HG02623 (cell line): ENCODE data around the gene THSD1.
"Not testable (repeated sequence)": the region's sequence is repeated elsewhere in the genome, so short reads cannot be mapped to it uniquely, and the experiment has no call there.

Experiments
- ATAC-seq: cut with Tn5 transposase; IDR thresholded peaks from one replicate; pipeline ENCODE4 v1.9.1; 2021; ENCODE audit warnings: moderate library complexity; ENCODE audit not compliant: unreplicated experiment

THSD1 gene

GRCh38 chr13:52408071-52408658, 2.2 kb upstream of the THSD1 start:
- ATAC-seq: not testable (repeated sequence)

GRCh38 chr13:52407436-52407835, 1.5 kb upstream of the THSD1 start:
- not testable (repeated sequence) for ATAC-seq

GRCh38 chr13:52406629-52407028, 657 bp upstream of the THSD1 start:
- ATAC-seq: no peak

GRCh38 chr13:52405369-52405766, 604 bp downstream of the THSD1 start:
- no peak for ATAC-seq

- no peak for ATAC-seq
Observed at GRCh38 chr13:52399708-52400107, 6.3 kb downstream of the THSD1 start.

- no peak for ATAC-seq
Observed at GRCh38 chr13:52399046-52399445, 6.9 kb downstream of the THSD1 start.

GRCh38 chr13:52395704-52396103, 10.3 kb downstream of the THSD1 start:
- ATAC-seq: no peak

GRCh38 chr13:52394586-52394985, 11.4 kb downstream of the THSD1 start:
- ATAC-seq: no peak

GRCh38 chr13:52393572-52394357, 12.2 kb downstream of the THSD1 start:
- no peak for ATAC-seq

GRCh38 chr13:52387721-52388120, 18.3 kb downstream of the THSD1 start:
- ATAC-seq: no peak

GRCh38 chr13:52385870-52386269, 20.1 kb downstream of the THSD1 start:
- ATAC-seq: no peak

GRCh38 chr13:52383366-52383765, 22.6 kb downstream of the THSD1 start:
- no peak for ATAC-seq

- no peak for ATAC-seq
Observed at GRCh38 chr13:52378312-52378711, 27.7 kb downstream of the THSD1 start.

GRCh38 chr13:52377898-52378297, 28.1 kb downstream of the THSD1 start:
- no peak for ATAC-seq

- no peak for ATAC-seq
Observed at GRCh38 chr13:52374873-52375411, 31.0 kb downstream of the THSD1 start.

GRCh38 chr13:52374389-52374788, 31.6 kb downstream of the THSD1 start:
- ATAC-seq: no peak

- not testable (repeated sequence) for ATAC-seq
Observed at GRCh38 chr13:52373277-52373676, 32.7 kb downstream of the THSD1 start.

GRCh38 chr13:52371736-52372247, 34.2 kb downstream of the THSD1 start:
- no peak for ATAC-seq

GRCh38 chr13:52366291-52366690, 39.7 kb downstream of the THSD1 start:
- ATAC-seq: no peak

- ATAC-seq: not testable (repeated sequence)
Observed at GRCh38 chr13:52362169-52362887, 43.6 kb downstream of the THSD1 start.

GRCh38 chr13:52361225-52361624, 44.7 kb downstream of the THSD1 start:
- ATAC-seq: no peak
